Kidney (tissue), 14 donors: ENCODE measurements around the gene NPAS1. TPM values are rescaled to one million over a fixed set of nuclear protein-coding genes. Genes with fewer than 3 reads are reported as not detected.

Experiments used
- DNase-seq, 5 donors: peaks; one replicate each; pipeline ENCODE4 v3.0.0-alpha.2; 2013 to 2020
- FAIRE-seq: peaks from 2 replicates; lab custom pipeline; 2012; peaks lifted over from hg19 to GRCh38; lab: Jason Lieb, UNC
- H3K27ac ChIP-seq, 2 donors: one replicate each; pipeline ENCODE4 v1.7.0; 2013; ENCODE audit warnings: low read depth in 2 of 2, low read length in 2 of 2, inconsistent platforms in 1 of 2
- H3K27me3 ChIP-seq: one replicate; pipeline ENCODE4 v1.7.1; 2013; ENCODE audit warnings: low read length, inconsistent platforms; ENCODE audit not compliant: control insufficient read depth, insufficient read depth
- H3K36me3 ChIP-seq, 3 donors: one replicate each; pipeline versions ENCODE4 v1.7.0 to v1.7.1; 2013; ENCODE audit warnings: low read length in 3 of 3, control low read depth in 1 of 3, inconsistent platforms in 1 of 3; ENCODE audit not compliant: insufficient read depth in 3 of 3, control insufficient read depth in 2 of 3
- H3K4me1 ChIP-seq, 3 donors: one replicate each; pipeline versions ENCODE4 v1.7.0 to v1.7.1; 2013; ENCODE audit warnings: low read length in 3 of 3, inconsistent platforms in 1 of 3, low read depth in 1 of 3; ENCODE audit not compliant: control insufficient read depth in 2 of 3, insufficient read depth in 2 of 3
- H3K4me3 ChIP-seq, 3 donors: one replicate each; pipeline versions ENCODE4 v1.7.0 to v1.8.1; 2013; ENCODE audit warnings: low read length in 3 of 3, control low read depth in 1 of 3, inconsistent platforms in 1 of 3
- H3K9ac ChIP-seq, 3 donors: one replicate each; pipeline versions ENCODE4 v1.7.0 to v1.7.1; 2013; ENCODE audit warnings: low read length in 3 of 3, control low read depth in 1 of 3, inconsistent platforms in 1 of 3
- H3K9me3 ChIP-seq, 3 donors: one replicate each; pipeline versions ENCODE4 v1.7.0 to v1.7.1; 2013; ENCODE audit warnings: low read length in 3 of 3, control low read depth in 1 of 3, inconsistent platforms in 1 of 3; ENCODE audit not compliant: control insufficient read depth in 2 of 3, insufficient read depth in 1 of 3
- CTCF ChIP-seq: IDR thresholded peaks from 3 replicates; pipeline ENCODE4 v1.5.1; 2012; ENCODE audit warnings: mild to moderate bottlenecking, moderate library complexity, borderline replicate concordance; ENCODE audit not compliant: insufficient read depth; ENCODE audit errors: extremely low read depth
- intact Hi-C: fragments of 100-400 bp; cut with DNase I; formaldehyde crosslinking; loops from one replicate; pipeline ENCODE4 v1.11.1; 2022
- polyA plus RNA-seq: library from polyadenylated mRNA; stranded (reverse); fragments of 350-450 nt; fragmentation: Illumina TruSeq; extraction: RNeasy Lipid Tissue Mini Kit (QIAGEN cat#74804); gene quantifications from one replicate; pipeline ENCODE4 v1.2.3, GENCODE V29; 2014; ENCODE audit warnings: low read depth, low replicate concordance; ENCODE audit not compliant: insufficient read depth
- total RNA-seq: library from RNA; stranded (reverse); fragmentation: NEBNext Ultra II Directional; extraction: Animal tissue kit (Norgen Biotek cat#: 25700); gene quantifications from one replicate; pipeline ENCODE4 v1.2.1, GENCODE V29; 2021
- donor health status: control.
- donor health status: control.
- donor health status: control.
- donor health status: control.
- donor health status: control.
- donor health status: DM: yes; HTN: yes; CAD: no.
- donor health status: Normal renal cell carcinoma (clear cell type).

NPAS1 gene
- total and polyA plus RNA-seq, 2 donors from 2014 or later = 0.38 to 1.7 TPM

- H3K4me1 ChIP-seq = no peaks in the 10 kb centered on the region
- intact Hi-C loops = no loop called here
- DNase-seq = no peak
- no peak overlapping the region for H3K9ac ChIP-seq
- H3K27ac ChIP-seq = no peak overlapping the region
- FAIRE-seq = no peak
- no peak for TF ChIP-seq CTCF
- no peaks in the 10 kb centered on the region for H3K9me3 ChIP-seq
- H3K36me3 ChIP-seq = no peaks in the 10 kb centered on the region
- no peak overlapping the region for H3K4me3 ChIP-seq
- H3K27me3 ChIP-seq = no peaks in the 10 kb centered on the region
These were observed 37.7 kb downstream of the NPAS1 start for GRCh38 chr19:47057328-47057727.

- no peak for TF ChIP-seq CTCF
- no peak overlapping the region for H3K9ac ChIP-seq
- no peak overlapping the region for H3K4me3 ChIP-seq
- H3K4me1 ChIP-seq = no peaks in the 10 kb centered on the region
- no peaks in the 10 kb centered on the region for H3K27me3 ChIP-seq
- intact Hi-C loops = no loop called here
- H3K36me3 ChIP-seq = no peaks in the 10 kb centered on the region
- no peaks in the 10 kb centered on the region for H3K9me3 ChIP-seq
- H3K27ac ChIP-seq = no peak overlapping the region
- FAIRE-seq (no peak), DNase-seq (no peak)
These were observed 39.0 kb downstream of the NPAS1 start for GRCh38 chr19:47058621-47059022.

GRCh38 chr19:47063874-47064273, 44.2 kb downstream of the NPAS1 start:
- no peak for DNase-seq
- no peak for FAIRE-seq
- Histone ChIP-seq H3K36me3 (peaks cover 0 to 10% (median 6%) of the 10 kb centered on the region in 3 donors), H3K27ac (no peak overlapping the region), H3K27me3 (no peaks in the 10 kb centered on the region), H3K4me3 (no peak overlapping the region), H3K9me3 (no peaks in the 10 kb centered on the region), H3K9ac (no peak overlapping the region), H3K4me1 (no peaks in the 10 kb centered on the region)
- intact Hi-C loops = no loop called here
- no peak for TF ChIP-seq CTCF

GRCh38 chr19:47065242-47065641, 45.6 kb downstream of the NPAS1 start:
- Histone ChIP-seq H3K4me1 (no peaks in the 10 kb centered on the region), H3K27me3 (no peaks in the 10 kb centered on the region), H3K9me3 (no peaks in the 10 kb centered on the region), H3K27ac (no peak overlapping the region), H3K9ac (no peak overlapping the region), H3K36me3 (peaks cover 0 to 10% (median 8%) of the 10 kb centered on the region in 3 donors), H3K4me3 (no peak overlapping the region)
- intact Hi-C loops = no loop called here
- DNase-seq = no peak
- no peak for FAIRE-seq
- TF ChIP-seq CTCF = no peak
